AG10803 (cell line): Measurements from ENCODE around the gene CALHM4.

ENCODE experiments used
- DNase-seq: peaks from one replicate; pipeline ENCODE4 v3.0.0; 2010; ENCODE audit warnings: low read depth
- H3K4me3 ChIP-seq: 2 replicates; pipeline ENCODE4 v1.5.1; 2011; ENCODE audit warnings: mild to moderate bottlenecking, low read length, control low read depth
- CTCF ChIP-seq: conservative IDR thresholded peaks from 2 replicates; pipeline ENCODE4 v1.5.1; 2011; ENCODE audit warnings: mild to moderate bottlenecking, low read length, control low read depth, inconsistent platforms

CALHM4 gene

GRCh38 chr6:116536216-116536621, 17.3 kb upstream of the CALHM4 start:
- no peak overlapping the region for H3K4me3 ChIP-seq
- DNase-seq: peak; percentile 66
- TF ChIP-seq CTCF: peak; percentile 73

GRCh38 chr6:116542426-116542825, 11.1 kb upstream of the CALHM4 start:
- no peak for TF ChIP-seq CTCF
- H3K4me3 ChIP-seq: no peak overlapping the region
- DNase-seq: no peak

DNA sequence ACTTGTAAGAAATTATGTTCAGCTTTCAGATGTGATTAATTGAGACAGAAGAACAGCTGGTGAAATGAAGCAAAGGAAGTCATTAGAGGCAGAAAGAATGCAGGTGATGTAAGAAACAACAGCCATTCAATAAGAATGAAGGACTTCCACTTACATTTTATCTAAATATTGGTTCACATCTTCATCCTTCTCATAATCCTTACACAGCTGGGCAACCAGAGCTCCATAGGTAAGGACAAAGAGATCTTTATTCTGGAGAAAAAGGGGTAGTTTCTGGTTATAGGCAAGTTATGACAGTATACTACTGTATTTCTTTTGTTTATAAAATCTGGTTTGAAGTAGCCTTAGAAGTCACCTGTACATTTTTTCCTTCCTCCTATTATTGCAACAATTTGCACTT, 10.4 kb upstream of the CALHM4 start:
- no peak for DNase-seq
- no peak overlapping the region for H3K4me3 ChIP-seq
- TF ChIP-seq CTCF: no peak

DNA sequence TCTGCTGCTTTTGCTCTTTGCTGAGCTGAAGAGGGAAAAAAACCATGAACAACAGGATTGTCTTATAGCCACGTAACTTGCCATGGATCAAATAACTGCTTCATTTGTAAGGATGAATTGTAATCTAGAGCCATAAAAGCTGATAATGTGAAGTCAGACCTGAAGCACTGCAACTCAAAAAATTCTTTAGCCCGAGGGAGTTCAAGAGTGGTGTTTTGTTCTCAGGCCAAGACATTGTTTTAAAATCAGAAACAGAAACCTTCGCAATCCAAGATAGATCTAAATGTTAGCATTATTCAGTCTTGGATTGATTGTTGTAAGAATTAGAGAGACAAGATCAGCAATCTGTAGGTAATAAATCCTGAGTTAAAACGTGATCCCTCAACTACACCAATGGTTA, 7.9 kb upstream of the CALHM4 start, which contains the start of gene TRAPPC3L:
TSS of gene TRAPPC3L (minus strand) at position 34 of the 400 bp plus-strand sequence. CDS start 170 bp downstream, outside the sequence.
- DNase-seq: no peak
- no peak for TF ChIP-seq CTCF
- H3K4me3 ChIP-seq: no peak within 1 kb of the TSS

- TF ChIP-seq CTCF: no peak
- no peak overlapping the region for H3K4me3 ChIP-seq
- DNase-seq: no peak
Observed at GRCh38 chr6:116547358-116547757, 6.2 kb upstream of the CALHM4 start.

GRCh38 chr6:116550796-116551195, 2.8 kb upstream of the CALHM4 start:
- H3K4me3 ChIP-seq: no peak overlapping the region
- DNase-seq: no peak
- TF ChIP-seq CTCF: no peak

DNA sequence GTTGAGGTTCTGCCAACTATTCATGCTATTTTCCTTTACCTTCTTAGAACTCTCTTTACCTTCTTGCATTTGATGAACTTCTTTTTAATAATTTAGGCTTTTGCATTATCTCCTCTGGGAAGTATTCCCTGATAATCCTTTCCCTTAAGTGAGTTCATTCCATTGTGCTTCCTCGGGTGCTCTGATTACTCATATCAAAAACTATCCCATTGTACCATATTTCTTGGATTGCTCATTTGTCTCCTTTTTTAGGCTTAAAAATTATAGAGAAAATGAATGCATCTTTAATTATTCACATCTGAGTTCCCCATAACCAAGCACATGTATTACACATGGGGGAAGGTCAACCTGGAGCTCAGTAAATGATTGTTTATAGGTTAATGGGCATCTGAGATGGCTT, 2.5 kb downstream of the CALHM4 start:
- H3K4me3 ChIP-seq: no peak overlapping the region
- no peak for TF ChIP-seq CTCF
- peak; percentile 82 for DNase-seq
